Measurements from ENCODE around the gene GDPD3. TPM values are rescaled to one million over a fixed set of nuclear protein-coding genes. Genes with fewer than 3 reads are reported as not detected.

Gene GDPD3
- total and polyA plus RNA-seq, 9 of the 15 experiments (the other 6 are each of a cell fraction or from before 2014, with no cell fraction given) = 0.47 to 3.9 (median 1.1) TPM

- TF ChIP-seq BCLAF1 (IDR thresholded peaks at IDR 0.05; ENCODE audit: borderline replicate concordance in 1 of 2, control insufficient read depth in 1 of 2, low read depth in 2 of 2, low read length in 1 of 2) (peak in 1 of 2 experiments; percentile 61; a peak in 1 of 4 replicates), CHAMP1 (IDR thresholded peaks at IDR 0.05) (no peak), FOXA1 (IDR thresholded peaks at IDR 0.05; ENCODE audit: borderline replicate concordance) (no peak), PRDM10 (IDR thresholded peaks at IDR 0.05; ENCODE audit: partially characterized antibody) (no peak), GMEB1 (CRISPR knock-in tag; IDR thresholded peaks at IDR 0.05) (peak; percentile 81), TOE1 (IDR thresholded peaks at IDR 0.05; ENCODE audit: borderline replicate concordance) (no peak), TOE1 (CRISPR knock-in tag; IDR thresholded peaks at IDR 0.05; ENCODE audit: borderline replicate concordance, low read depth) (no peak), SRSF9 (IDR thresholded peaks at IDR 0.05; ENCODE audit: borderline replicate concordance, low read depth, low read length) (no peak), SAFB (IDR thresholded peaks at IDR 0.05; ENCODE audit: borderline replicate concordance, low read depth, low read length) (peak; percentile 46; the same call in 1 of the 2 replicates), RBFOX2 (IDR thresholded peaks at IDR 0.05; ENCODE audit: low read depth, low read length) (peak; percentile 90), THRB (CRISPR knock-in tag; conservative IDR thresholded peaks at IDR 0.05) (no peak), ZNF830 (CRISPR knock-in tag; IDR thresholded peaks at IDR 0.05) (peak; percentile 57; the same call in 1 of the 2 replicates), ZNF583 (CRISPR knock-in tag; IDR thresholded peaks at IDR 0.05) (no peak; the same call in 1 of the 2 replicates)
These were observed 21.6 kb downstream of the GDPD3 start, which contains the start of gene TBX6 (continued) for GRCh38 chr16:30091474-30092372.

All from K562 (cell line).